GM21825 (cell line): Measurements from ENCODE around the gene UBXN7.
A peak's percentile ranks its signal among the peaks of the same experiment; 100 is the strongest.
"Not testable (repeated sequence)": the region's sequence is repeated elsewhere in the genome, so short reads cannot be mapped to it uniquely, and the experiment has no call there.

Experiments
- ATAC-seq: cut with Tn5 transposase; IDR thresholded peaks from one replicate; pipeline ENCODE4 v1.9.1; 2021; ENCODE audit warnings: mild to moderate bottlenecking, moderate library complexity; ENCODE audit not compliant: unreplicated experiment

Gene UBXN7

GRCh38 chr3:196419386-196419785 lies 12.8 kb downstream of the UBXN7 start:
- ATAC-seq = no peak

GRCh38 chr3:196418601-196419000 lies 13.6 kb downstream of the UBXN7 start:
- ATAC-seq = no peak

DNA sequence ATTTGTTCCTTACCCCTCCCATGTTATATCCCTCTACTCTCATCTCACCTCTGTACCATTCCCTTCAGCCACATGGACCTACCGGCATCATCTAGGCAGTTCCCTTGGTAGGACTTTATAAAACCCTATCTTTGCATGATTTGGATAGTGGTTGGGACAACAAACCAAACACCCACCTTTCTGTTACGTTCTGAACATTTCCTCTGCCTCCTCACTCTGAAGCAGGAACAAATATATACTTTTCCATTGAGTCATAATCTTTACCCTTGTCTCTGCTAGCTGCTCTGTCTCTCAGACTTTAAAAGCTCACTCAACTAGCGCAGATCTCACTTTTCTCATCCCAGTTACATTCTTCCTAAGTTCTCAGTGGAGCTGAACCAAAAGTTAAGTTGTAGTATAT lies 17.8 kb downstream of the UBXN7 start:
- no peak for ATAC-seq

DNA sequence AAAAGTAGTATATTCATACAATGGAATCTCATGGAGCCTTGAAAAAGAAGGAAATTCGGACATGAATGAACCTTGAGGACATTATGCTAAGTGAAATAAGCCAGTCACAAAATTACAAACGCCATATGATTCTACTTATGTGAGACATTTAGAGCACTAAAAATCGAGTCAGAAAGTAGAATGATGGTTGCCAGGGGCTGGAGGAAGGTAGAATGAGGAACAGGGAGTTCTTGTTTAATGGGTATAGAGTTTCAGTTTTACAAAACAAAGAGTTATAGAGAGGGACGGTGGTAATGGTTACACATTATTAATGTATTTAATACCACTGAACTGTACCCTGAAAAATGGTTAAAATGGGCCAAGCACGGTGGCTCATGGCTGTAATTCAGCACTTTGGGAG lies 19.5 kb downstream of the UBXN7 start:
- ATAC-seq = peak; percentile 66

DNA sequence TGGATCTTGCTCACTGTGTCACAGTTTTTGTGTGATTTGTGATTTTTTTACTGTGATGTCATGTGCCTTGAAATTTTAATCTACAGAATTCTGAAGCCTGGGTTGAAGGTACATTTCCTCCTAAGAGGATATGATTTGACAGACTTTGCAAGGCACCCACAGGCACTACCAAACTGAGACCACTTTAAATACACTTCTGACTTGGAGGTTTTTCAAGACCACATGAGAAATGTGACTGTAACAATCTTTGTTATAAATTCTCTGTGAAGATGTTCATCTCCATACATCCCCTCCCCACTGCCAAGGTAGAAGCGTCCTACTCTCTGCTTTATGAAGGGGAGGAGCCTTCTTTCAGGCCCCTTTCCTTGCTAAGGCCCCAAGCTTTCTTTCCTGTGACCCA lies 22.8 kb downstream of the UBXN7 start:
- no peak for ATAC-seq

DNA sequence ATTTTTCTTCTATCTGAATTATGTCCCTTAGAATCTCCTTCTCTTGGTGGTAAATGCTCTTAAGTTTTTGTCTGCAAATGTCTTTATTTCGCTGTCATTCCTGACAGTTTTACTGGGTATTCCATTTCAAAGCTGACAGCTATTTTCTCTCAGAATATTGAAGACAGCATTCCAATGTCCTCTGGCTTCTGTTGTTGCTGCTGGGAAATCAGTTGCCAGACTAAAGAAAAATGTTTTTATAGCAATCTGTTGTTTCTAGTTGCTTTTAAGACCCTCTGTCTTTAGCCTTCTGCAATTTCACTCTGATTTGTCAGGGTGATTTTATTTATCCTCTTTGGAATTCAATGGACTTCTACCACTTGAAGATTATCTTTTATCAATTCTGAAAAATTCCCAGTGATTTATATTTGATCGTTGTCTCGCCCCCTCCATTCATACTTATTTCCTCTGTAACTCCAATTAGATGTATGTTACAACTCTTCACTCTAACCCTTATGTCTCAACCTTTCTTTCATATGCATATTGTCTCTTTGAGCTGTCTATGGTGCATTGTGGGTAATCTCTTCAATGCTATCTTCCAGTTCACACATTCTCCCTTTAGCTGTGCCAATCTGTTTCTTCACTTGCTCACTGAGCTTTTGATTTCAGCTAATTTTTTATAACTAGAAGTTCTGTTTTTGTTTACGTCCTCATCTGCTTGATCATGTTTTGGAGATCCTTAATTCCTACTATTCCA lies 23.5 kb downstream of the UBXN7 start:
- ATAC-seq = no peak

GRCh38 chr3:196406811-196407470 lies 25.3 kb downstream of the UBXN7 start:
- no peak for ATAC-seq

DNA sequence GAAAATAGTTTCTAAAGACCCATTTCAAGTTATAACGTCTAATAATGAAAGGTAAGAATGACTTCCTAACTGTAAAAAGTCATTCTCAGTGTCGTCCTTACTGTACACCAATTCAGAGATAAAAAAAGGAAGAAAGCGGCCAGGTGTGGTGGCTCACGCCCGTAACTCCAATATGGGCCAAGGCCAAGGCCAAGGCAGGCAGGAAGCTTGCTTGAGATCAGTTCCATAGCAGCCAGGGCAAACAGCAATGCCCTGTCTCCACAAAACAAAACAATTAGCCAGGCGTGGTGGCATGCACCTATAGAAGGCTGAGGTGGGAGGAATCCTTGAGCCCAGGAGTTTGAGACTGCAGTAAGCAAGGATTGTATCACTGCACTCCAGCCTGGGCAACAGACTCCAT lies 31.9 kb downstream of the UBXN7 start:
- no peak for ATAC-seq

GRCh38 chr3:196399485-196399945 lies 32.7 kb downstream of the UBXN7 start:
- no peak for ATAC-seq

DNA sequence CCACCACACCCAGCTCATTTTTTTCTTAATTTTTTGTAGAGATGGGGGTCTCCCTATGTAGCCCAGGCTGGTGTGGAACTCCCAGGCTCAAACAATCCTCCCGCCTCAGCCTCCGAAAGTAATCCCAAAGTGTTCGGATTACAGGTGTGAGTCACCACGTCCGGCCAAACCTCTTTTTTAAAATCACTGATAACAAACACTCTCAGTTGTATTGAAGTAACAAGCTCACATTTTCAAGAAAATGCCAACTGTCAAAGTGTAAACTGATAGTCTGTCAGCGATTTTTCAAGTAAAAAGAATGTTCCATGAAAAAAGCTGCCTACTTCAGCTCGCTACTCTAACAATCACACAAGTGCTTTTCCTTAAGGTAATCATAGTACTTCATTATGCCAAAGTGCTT lies 33.4 kb downstream of the UBXN7 start:
- ATAC-seq = no peak

DNA sequence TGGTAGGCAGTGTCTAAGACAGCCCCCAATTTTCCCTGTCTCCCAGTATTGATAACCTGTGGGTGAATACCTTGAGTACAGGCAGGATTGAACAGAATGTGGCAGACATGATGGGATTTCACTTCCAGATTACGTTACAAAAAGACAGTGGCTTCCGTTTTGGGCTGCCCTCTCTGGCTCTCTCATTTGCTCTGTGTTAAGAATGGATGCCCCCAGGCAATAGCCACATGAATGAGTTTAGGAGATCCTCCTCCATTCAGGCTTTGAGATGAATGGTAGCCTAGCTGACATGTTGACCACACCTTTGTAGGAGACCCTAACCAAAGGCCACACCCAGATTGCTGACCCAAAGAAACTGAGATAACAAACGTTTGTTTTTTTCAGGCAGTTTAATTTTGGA lies 34.3 kb downstream of the UBXN7 start:
- ATAC-seq = no peak

DNA sequence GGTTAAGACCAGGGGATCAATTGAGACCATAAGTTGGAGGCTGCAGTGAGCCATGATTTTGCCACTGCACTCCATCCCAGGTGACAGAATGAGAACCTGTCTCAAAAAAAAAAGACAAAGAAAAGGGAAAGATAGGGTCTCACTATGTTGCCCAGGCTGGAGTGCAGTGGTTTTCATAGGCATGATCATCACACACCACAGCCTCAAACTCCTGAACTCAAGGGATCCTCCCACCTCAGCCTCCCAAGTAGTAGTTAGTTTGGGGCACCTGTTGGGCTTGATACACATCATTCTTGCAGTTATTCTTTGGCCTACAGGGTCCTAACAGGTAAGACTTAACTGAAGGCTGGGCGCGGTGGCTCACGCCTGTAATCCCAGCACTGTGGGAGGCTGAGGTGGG lies 42.1 kb downstream of the UBXN7 start:
- ATAC-seq = no peak

DNA sequence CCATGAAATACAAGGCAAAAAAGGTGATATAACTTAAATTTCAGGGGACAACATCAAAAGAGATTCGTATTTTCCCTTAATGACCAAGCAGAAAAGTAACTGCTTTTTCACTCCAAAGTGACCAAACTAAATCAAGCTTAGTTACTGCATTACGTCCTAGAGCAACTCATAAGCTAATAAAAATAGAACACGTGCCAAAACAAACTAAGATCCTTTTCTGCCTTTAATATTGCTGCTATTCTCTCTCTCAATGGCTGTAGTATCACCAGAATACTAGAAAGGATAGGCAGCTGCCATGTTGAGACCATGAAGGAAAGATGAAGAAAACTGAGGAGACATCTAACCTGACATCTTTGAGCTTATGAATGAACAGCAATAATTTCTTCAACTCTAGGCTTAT lies 43.3 kb downstream of the UBXN7 start:
- ATAC-seq = no peak

DNA sequence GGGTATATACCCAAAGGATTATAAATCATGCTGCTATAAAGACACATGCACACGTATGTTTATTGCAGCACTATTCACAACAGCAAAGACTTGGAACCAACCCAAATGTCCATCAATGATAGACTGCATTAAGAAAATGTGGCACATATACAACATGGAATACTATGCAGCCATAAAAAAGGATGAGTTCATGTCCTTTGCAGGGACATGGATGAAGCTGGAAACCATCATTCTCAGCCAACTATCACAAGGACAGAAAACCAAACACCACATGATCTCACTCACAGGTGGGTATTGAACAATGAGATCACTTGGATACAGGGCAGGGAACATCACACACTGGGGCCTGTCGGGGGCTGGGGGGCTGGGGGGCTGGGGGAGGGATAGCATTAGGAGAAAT lies 44.3 kb downstream of the UBXN7 start:
- ATAC-seq = not testable (repeated sequence)

- ATAC-seq = not testable (repeated sequence)
Measured at GRCh38 chr3:196386797-196387196, 45.4 kb downstream of the UBXN7 start.

GRCh38 chr3:196386034-196386433 lies 46.2 kb downstream of the UBXN7 start:
- not testable (repeated sequence) for ATAC-seq

GRCh38 chr3:196385446-196385845 lies 46.8 kb downstream of the UBXN7 start:
- not testable (repeated sequence) for ATAC-seq

- ATAC-seq = no peak
Measured at GRCh38 chr3:196378146-196378841, 53.9 kb downstream of the UBXN7 start.

GRCh38 chr3:196377321-196377720 lies 54.9 kb downstream of the UBXN7 start:
- no peak for ATAC-seq

DNA sequence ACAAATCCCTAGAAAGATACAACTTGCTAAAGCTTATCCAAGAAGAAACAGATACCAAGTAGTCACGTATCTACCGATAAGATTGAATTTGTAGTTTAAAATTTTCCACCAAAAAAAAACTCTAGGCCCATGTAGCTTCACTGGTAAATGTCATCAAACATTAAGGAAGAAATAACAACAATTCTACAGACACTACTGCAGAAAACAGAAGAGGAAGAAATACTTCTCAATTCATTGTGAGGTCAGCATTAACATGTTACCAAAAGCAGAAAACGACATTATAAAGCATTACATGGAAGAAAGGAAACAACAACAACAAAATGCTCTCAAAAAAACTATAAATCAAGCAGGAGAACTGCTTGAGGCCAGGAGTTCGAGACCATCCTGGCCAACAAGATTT lies 66.5 kb downstream of the UBXN7 start:
- ATAC-seq = no peak

DNA sequence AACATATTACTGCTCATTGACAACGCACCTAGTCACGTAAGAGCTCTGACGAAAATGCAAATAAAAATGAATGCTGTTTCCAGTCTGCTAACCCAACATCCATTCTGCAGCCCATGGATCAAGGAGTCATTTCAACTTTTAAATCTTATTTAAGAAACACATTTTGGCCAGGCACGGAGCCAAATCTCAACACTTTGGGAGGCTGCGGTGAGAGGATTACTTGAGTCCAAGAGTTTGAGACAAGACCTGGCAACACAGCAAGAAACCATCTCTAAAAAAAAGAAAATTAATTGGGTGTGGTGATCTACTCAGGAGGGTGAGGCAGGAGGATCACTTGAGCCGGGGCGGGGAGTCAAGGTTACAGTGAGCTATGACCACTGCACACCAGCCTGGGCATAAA lies 71.6 kb downstream of the UBXN7 start:
- ATAC-seq = no peak

GRCh38 chr3:196358540-196358939 lies 73.7 kb downstream of the UBXN7 start:
- ATAC-seq = not testable (repeated sequence)
